Measurements from ENCODE around the gene CD109. TPM values are rescaled to one million over a fixed set of nuclear protein-coding genes. Genes with fewer than 3 reads are reported as not detected.

The CD109 gene
- total RNA-seq, 4 donors from 2014 or later: 1.4 to 3.2 (median 2.2) TPM

Other genes starting within 250 kb of the CD109 start
- gene CGAS, start 243.9 kb upstream of the CD109 start, total RNA-seq: 1 to 10 TPM; 3.4 to 8.3 (median 4.3) TPM
- gene MTO1, start 234.5 kb upstream of the CD109 start, total RNA-seq: 100 to 1,000 TPM in 1 of 4 donors, 10 to 100 TPM in 3; 29.2 to 115 (median 43.0) TPM
- 1,000 to 10,000 TPM; 4,216 to 7,500 (median 5,030) TPM for gene EEF1A1, start 175.2 kb upstream of the CD109 start, total RNA-seq
- gene SLC17A5, start 42.2 kb upstream of the CD109 start, total RNA-seq: 10 to 100 TPM in 3 of 4 donors, 1 to 10 TPM in 1; 6.6 to 49.7 (median 26.3) TPM